ENCODE results near the gene YPEL2. TPM values are rescaled to one million over a fixed set of nuclear protein-coding genes. Genes with fewer than 3 reads are reported as not detected.

YPEL2 gene
- total and polyA plus RNA-seq, 2 donors (not counting 1 experiment from before 2014, with no cell fraction given) = 20.7 to 51.8 TPM

DNA sequence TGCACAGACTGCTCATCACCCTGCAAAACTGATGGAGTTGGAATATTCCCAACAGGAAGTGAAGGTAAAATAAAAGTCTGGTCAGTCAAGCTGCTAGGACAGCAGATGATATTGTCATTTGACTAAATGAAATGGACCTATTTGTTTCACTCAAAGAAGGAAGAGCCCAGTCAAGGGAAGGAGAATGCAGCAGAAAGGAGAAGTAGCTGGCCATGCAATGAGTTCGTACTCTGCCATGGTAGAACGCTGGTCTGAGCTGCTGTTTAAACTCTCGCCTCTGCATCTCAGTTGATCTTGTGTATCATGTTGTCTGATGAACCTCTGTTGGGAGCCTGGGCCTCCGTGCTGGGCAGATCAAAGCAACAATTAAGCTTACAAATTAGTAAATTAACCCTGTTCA is 15.6 kb upstream of the YPEL2 start:
- H3K4me1 Mint-ChIP-seq = no peaks in the 10 kb centered on the region
- DNase-seq (no peak), ATAC-seq (ENCODE audit: low read depth) (no peak)
- Histone ChIP-seq H2AFZ (ENCODE audit: insufficient read depth, low read depth, low read length, poor library complexity, severe bottlenecking) (peak overlapping the region; percentile 33), H3K27me3 (replicated peaks in 1 of 4; ENCODE audit: control extremely low read depth in 1 of 4, control insufficient read depth in 3 of 4, insufficient read depth in 4 of 4, low read length in 3 of 4) (no peaks in the 10 kb centered on the region), H4K20me1 (ENCODE audit: control insufficient read depth, insufficient read depth, low read length, poor library complexity, severe bottlenecking) (no peaks in the 10 kb centered on the region), H3K4me2 (replicated peaks; ENCODE audit: low read depth, low read length, poor library complexity, severe bottlenecking) (no peak overlapping the region), H3K4me1 (ENCODE audit: control insufficient read depth in 2 of 2, insufficient read depth in 2 of 2, low read length in 2 of 2) (peaks cover 0 to under 1% of the 10 kb centered on the region in 2 donors), H3K4me3 (ENCODE audit: control extremely low read depth in 1 of 5, extremely low read depth in 1 of 5, insufficient read depth in 1 of 5, low read depth in 2 of 5, low read length in 4 of 5) (no peak overlapping the region), H3K36me3 (replicated peaks in 1 of 2; ENCODE audit: control extremely low read depth in 1 of 2, control insufficient read depth in 1 of 2, extremely low read depth in 1 of 2, insufficient read depth in 2 of 2, low read length in 1 of 2) (no peaks in the 10 kb centered on the region), H3K79me2 (ENCODE audit: control insufficient read depth, insufficient read depth, low read length) (no peaks in the 10 kb centered on the region), H3K27ac (ENCODE audit: low read length in 2 of 2) (no peak overlapping the region), H3K9ac (ENCODE audit: low read length) (no peak overlapping the region), H3K9me3 (ENCODE audit: control extremely low read depth in 1 of 3, control insufficient read depth in 2 of 3, insufficient read depth in 1 of 3, low read length in 2 of 3) (no peaks in the 10 kb centered on the region)
- no peak overlapping the region for H3K27ac Mint-ChIP-seq
- TF ChIP-seq, protein P1, sequence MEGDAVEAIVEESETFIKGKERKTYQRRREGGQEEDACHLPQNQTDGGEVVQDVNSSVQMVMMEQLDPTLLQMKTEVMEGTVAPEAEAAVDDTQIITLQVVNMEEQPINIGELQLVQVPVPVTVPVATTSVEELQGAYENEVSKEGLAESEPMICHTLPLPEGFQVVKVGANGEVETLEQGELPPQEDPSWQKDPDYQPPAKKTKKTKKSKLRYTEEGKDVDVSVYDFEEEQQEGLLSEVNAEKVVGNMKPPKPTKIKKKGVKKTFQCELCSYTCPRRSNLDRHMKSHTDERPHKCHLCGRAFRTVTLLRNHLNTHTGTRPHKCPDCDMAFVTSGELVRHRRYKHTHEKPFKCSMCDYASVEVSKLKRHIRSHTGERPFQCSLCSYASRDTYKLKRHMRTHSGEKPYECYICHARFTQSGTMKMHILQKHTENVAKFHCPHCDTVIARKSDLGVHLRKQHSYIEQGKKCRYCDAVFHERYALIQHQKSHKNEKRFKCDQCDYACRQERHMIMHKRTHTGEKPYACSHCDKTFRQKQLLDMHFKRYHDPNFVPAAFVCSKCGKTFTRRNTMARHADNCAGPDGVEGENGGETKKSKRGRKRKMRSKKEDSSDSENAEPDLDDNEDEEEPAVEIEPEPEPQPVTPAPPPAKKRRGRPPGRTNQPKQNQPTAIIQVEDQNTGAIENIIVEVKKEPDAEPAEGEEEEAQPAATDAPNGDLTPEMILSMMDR (IDR thresholded peaks at IDR 0.05) = no peak
- no peak for TF ChIP-seq EZH2 (IDR thresholded peaks at IDR 0.05; ENCODE audit: borderline replicate concordance, insufficient read depth, low read depth, low read length, poor library complexity, severe bottlenecking)
- no peak overlapping the region for H3K4me3 Mint-ChIP-seq
- no CpG with 5 or more reads among the region's 4 CpGs for WGBS (ENCODE audit: insufficient coverage)
- no peaks in the 10 kb centered on the region for H3K27me3 Mint-ChIP-seq
- H3K9me3 Mint-ChIP-seq (ENCODE audit: insufficient read depth) = no peaks in the 10 kb centered on the region
- intact Hi-C loops (cut with micrococcal nuclease) = no loop called here
- CTCF ChIA-PET = interaction anchor here (0.6 to 13.1 kb wide), 8 partner anchors 11 to 709 kb away, joined by 3 to 300 read pairs (median 10); partner anchors contain the start of gene YPEL2
- POLR2A ChIA-PET = no interaction called here

DNA sequence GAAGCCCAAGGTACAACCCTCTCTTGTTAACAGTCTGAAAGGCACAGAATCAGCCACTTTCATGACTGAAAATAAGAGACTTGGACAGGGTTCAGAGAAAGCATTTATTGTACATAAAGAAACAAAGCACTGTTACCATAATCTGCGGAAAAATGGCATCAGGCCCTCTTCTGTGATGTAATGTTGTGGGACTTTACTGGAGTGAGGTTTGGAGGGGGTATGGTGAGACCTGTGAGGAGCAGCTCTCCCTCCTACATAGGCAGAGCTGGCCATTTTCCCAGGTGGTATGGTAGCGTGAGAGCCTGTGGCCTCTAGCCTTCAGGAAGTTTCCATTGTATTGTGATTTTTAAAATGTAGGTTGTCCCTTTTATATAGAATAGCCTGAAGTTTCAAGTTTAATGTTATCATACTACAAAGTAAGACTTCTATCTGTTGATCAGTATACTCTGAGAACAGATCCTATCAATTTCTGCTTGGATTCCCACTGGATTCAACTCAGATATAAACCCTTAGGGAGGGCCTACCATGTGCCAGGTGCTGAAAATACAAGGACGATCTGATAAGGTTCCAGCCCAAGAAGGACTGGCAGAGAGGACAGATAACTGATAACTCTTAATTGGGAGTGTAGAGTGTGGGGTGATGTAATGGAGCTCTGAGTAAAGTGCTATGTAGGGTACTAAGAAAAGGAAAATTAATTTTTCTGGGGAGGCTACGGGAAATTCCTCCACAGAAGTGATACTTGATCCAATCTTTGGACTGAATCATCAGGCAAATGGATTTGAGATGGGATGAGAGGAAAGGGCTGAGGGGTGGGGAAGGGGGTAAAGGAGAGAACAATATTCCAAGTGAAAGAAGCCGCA is 4.1 kb upstream of the YPEL2 start:
- H3K4me3 Mint-ChIP-seq = no peak overlapping the region
- H3K4me3 ChIP-seq (ENCODE audit: control extremely low read depth in 1 of 5, extremely low read depth in 1 of 5, insufficient read depth in 1 of 5, low read depth in 2 of 5, low read length in 4 of 5) = no peak overlapping the region
- DNase-seq (no peak), ATAC-seq (ENCODE audit: low read depth) (no peak)
- H2AFZ ChIP-seq (ENCODE audit: insufficient read depth, low read depth, low read length, poor library complexity, severe bottlenecking) = no peak overlapping the region
- TF ChIP-seq, protein P1 (IDR thresholded peaks at IDR 0.05) = no peak
- TF ChIP-seq EZH2 (IDR thresholded peaks at IDR 0.05; ENCODE audit: borderline replicate concordance, insufficient read depth, low read depth, low read length, poor library complexity, severe bottlenecking) = no peak
- H3K9ac ChIP-seq (ENCODE audit: low read length) = no peak overlapping the region
- H4K20me1 ChIP-seq (ENCODE audit: control insufficient read depth, insufficient read depth, low read length, poor library complexity, severe bottlenecking) = no peaks in the 10 kb centered on the region
- 92% methylated on average over 3 of the region's 5 CpGs for WGBS (ENCODE audit: insufficient coverage)
- intact Hi-C loops (cut with micrococcal nuclease) = no loop called here
- peaks cover 5% of the 10 kb centered on the region for H3K79me2 ChIP-seq (ENCODE audit: control insufficient read depth, insufficient read depth, low read length)
- H3K27ac ChIP-seq (ENCODE audit: low read length in 2 of 2) = no peak overlapping the region
- no peaks in the 10 kb centered on the region for H3K9me3 Mint-ChIP-seq (ENCODE audit: insufficient read depth)
- H3K27me3 ChIP-seq (replicated peaks in 1 of 4; ENCODE audit: control extremely low read depth in 1 of 4, control insufficient read depth in 3 of 4, insufficient read depth in 4 of 4, low read length in 3 of 4) = no peaks in the 10 kb centered on the region
- ChIA-PET POLR2A (interaction anchor here (0.6 kb wide), 1 partner anchor 765 kb away, joined by 5 read pairs; no protein-coding TSS in a partner anchor), CTCF (interaction anchor here (0.7 to 8.1 kb wide), 8 partner anchors 13 to 293 kb away, joined by 3 to 358 read pairs (median 4); no protein-coding TSS in a partner anchor)
- no peaks in the 10 kb centered on the region for H3K27me3 Mint-ChIP-seq
- no peaks in the 10 kb centered on the region for H3K36me3 ChIP-seq (replicated peaks in 1 of 2; ENCODE audit: control extremely low read depth in 1 of 2, control insufficient read depth in 1 of 2, extremely low read depth in 1 of 2, insufficient read depth in 2 of 2, low read length in 1 of 2)
- no peak overlapping the region for H3K4me2 ChIP-seq (replicated peaks; ENCODE audit: low read depth, low read length, poor library complexity, severe bottlenecking)
- H3K27ac Mint-ChIP-seq = no peak overlapping the region
- H3K4me1 Mint-ChIP-seq = peaks cover 35% of the 10 kb centered on the region
- no peaks in the 10 kb centered on the region for H3K9me3 ChIP-seq (ENCODE audit: control extremely low read depth in 1 of 3, control insufficient read depth in 2 of 3, insufficient read depth in 1 of 3, low read length in 2 of 3)
- peaks cover 17 to 30% of the 10 kb centered on the region in 2 donors for H3K4me1 ChIP-seq (ENCODE audit: control insufficient read depth in 2 of 2, insufficient read depth in 2 of 2, low read length in 2 of 2)

All from B cell (primary cell).